Endothelial cell of umbilical vein (primary cell): ENCODE results near the gene NECTIN2. TPM values are rescaled to one million over a fixed set of nuclear protein-coding genes. Genes with fewer than 3 reads are reported as not detected.

Experiments used
- BruUV-seq: library from RNA; stranded (reverse); fragments of 400-500 nt; replicated peaks from 2 replicates; lab custom pipeline; 2021; lab: Mats Ljungman, UMichigan
- CTCF ChIA-PET: fragments of 300-600, 350-600 bp; sonication (Branson Sonifier 250); formaldehyde crosslinking; loops from one replicate; lab custom pipeline; 2021; ENCODE audit warnings: antibody characterized with exemption, inconsistent platforms; lab: Charles Lee
- POLR2A ChIA-PET: fragments of 300-600, 350-600 bp; sonication (Branson Sonifier 250); formaldehyde crosslinking; loops from one replicate; lab custom pipeline; 2021; ENCODE audit warnings: antibody characterized with exemption, inconsistent platforms; lab: Charles Lee
- DNase-seq: peaks from one replicate; pipeline ENCODE4 v3.0.0-alpha.2; 2011; ENCODE audit warnings: low read depth, low spot score
- FAIRE-seq: peaks from 2 replicates; lab custom pipeline; 2011; peaks lifted over from hg19 to GRCh38; lab: Jason Lieb, UNC
- H2AFZ ChIP-seq: 2 replicates; pipeline ENCODE4 v1.6.0; 2012; ENCODE audit warnings: low read depth, low read length, control low read depth, inconsistent platforms
- H3K27ac ChIP-seq: 2 replicates; pipeline ENCODE4 v1.5.1; 2011; ENCODE audit warnings: low read depth, mild to moderate bottlenecking, control low read depth, low read length, moderate library complexity; ENCODE audit not compliant: insufficient read depth
- H3K27me3 ChIP-seq, 2 experiments: 2 replicates each; pipeline versions ENCODE4 v1.6.0 to v1.6.1; 2011; ENCODE audit warnings: low read length in 2 of 2, mixed read lengths in 1 of 2; ENCODE audit not compliant: control insufficient read depth in 2 of 2, insufficient read depth in 2 of 2
- H3K36me3 ChIP-seq, 2 experiments: 2 replicates in 1 of 2; 3 replicates in 1 of 2; pipeline ENCODE4 v1.5.1; 2011; ENCODE audit warnings: low read length in 2 of 2, mild to moderate bottlenecking in 1 of 2, moderate library complexity in 1 of 2; ENCODE audit not compliant: control insufficient read depth in 2 of 2, insufficient read depth in 2 of 2; ENCODE audit errors: extremely low read depth in 1 of 2
- H3K4me1 ChIP-seq: 3 replicates; pipeline ENCODE4 v1.5.1; 2011; ENCODE audit warnings: mild to moderate bottlenecking, low read length; ENCODE audit not compliant: control insufficient read depth, insufficient read depth; ENCODE audit errors: extremely low read depth
- H3K4me2 ChIP-seq: 2 replicates; pipeline ENCODE4 v1.6.1; 2011; ENCODE audit warnings: low read length, control low read depth, mixed read lengths; ENCODE audit not compliant: insufficient read depth
- H3K4me3 ChIP-seq, 3 experiments: fragments of 200-600 bp in 1 of 3; sonication (generic), shearing (Covaris generic) in 1 of 3; replicated peaks in 1 of 3; 2 replicates each; pipeline ENCODE4 v1.5.1; 2011 to 2016; ENCODE audit warnings: control low read depth in 3 of 3, low read length in 3 of 3, mild to moderate bottlenecking in 2 of 3, inconsistent platforms in 1 of 3, low read depth in 1 of 3, moderate library complexity in 1 of 3; ENCODE audit not compliant: insufficient read depth in 1 of 3
- H3K79me2 ChIP-seq: 2 replicates; pipeline ENCODE4 v1.6.0; 2012; ENCODE audit warnings: low read length, inconsistent platforms; ENCODE audit not compliant: control insufficient read depth, insufficient read depth
- H3K9ac ChIP-seq: replicated peaks from 2 replicates; pipeline ENCODE3; 2011; ENCODE audit warnings: low read length, control low read depth; ENCODE audit not compliant: insufficient read depth; ENCODE audit errors: extremely low read depth
- H3K9me1 ChIP-seq: replicated peaks from 3 replicates; pipeline ENCODE4 v1.6.0; 2011; ENCODE audit warnings: mild to moderate bottlenecking, low read length; ENCODE audit not compliant: control insufficient read depth, insufficient read depth; ENCODE audit errors: extremely low read depth
- H3K9me3 ChIP-seq: replicated peaks from 2 replicates; pipeline ENCODE4 v1.5.1; 2012; ENCODE audit warnings: low read length, inconsistent platforms; ENCODE audit not compliant: control insufficient read depth, insufficient read depth
- H4K20me1 ChIP-seq: replicated peaks from 2 replicates; pipeline ENCODE3; 2011; ENCODE audit warnings: mild to moderate bottlenecking, low read length; ENCODE audit not compliant: control insufficient read depth, insufficient read depth; ENCODE audit errors: extremely low read depth
- EZH2 ChIP-seq: IDR thresholded peaks from 2 replicates; pipeline ENCODE4 v1.6.1; 2012; ENCODE audit warnings: borderline replicate concordance, low read depth, mild to moderate bottlenecking, moderate library complexity, low read length, inconsistent platforms; ENCODE audit not compliant: severe bottlenecking
- FOS ChIP-seq: IDR thresholded peaks from 2 replicates; pipeline ENCODE4 v1.6.1; 2011; ENCODE audit warnings: mild to moderate bottlenecking, low read length, moderate library complexity, borderline replicate concordance; ENCODE audit not compliant: insufficient read depth
- GATA2 ChIP-seq: IDR thresholded peaks from 2 replicates; pipeline ENCODE4 v1.7.0; 2011; ENCODE audit warnings: low read depth, mild to moderate bottlenecking, moderate library complexity, mixed read lengths, low read length; ENCODE audit not compliant: insufficient read length, insufficient read depth
- JUN ChIP-seq: IDR thresholded peaks from 2 replicates; pipeline ENCODE4 v1.6.1; 2011; ENCODE audit warnings: borderline replicate concordance, low read depth; ENCODE audit not compliant: insufficient read length, insufficient read depth
- MYC ChIP-seq: IDR thresholded peaks from one replicate; pipeline ENCODE4 v1.6.1; 2011; ENCODE audit warnings: mild to moderate bottlenecking, low read depth, low read length
- POLR2A ChIP-seq: IDR thresholded peaks from 2 replicates; pipeline ENCODE4 v1.6.1; 2012; ENCODE audit warnings: low read depth, mild to moderate bottlenecking, control low read depth, low read length
- POLR2AphosphoS5 ChIP-seq: IDR thresholded peaks from 2 replicates; pipeline ENCODE4 v1.6.1; 2012; ENCODE audit warnings: low read depth, mild to moderate bottlenecking, control low read depth, low read length, moderate library complexity; ENCODE audit not compliant: insufficient read depth
- dilution Hi-C: fragments of 300-500 bp; cut with MboI; formaldehyde crosslinking; loops from one replicate; pipeline ENCODE4 v1.15.0; 2019; ENCODE audit warnings: low sequenced_read_pairs; ENCODE audit not compliant: extremely low pct_ligation_motif_present
- intact Hi-C: fragments of 100-400 bp; cut with micrococcal nuclease; formaldehyde crosslinking; loops from one replicate; pipeline ENCODE4 v1.10.0; 2022
- polyA plus RNA-seq, 4 experiments: library from polyadenylated mRNA; depleted of rRNA in 3 of 4; stranded (reverse) in 3 of 4; unstranded in 1 of 4; fragments of >200 nt; gene quantifications; 2 replicates each; pipeline versions ENCODE4 v1.2.1 to v1.2.3, GENCODE V29; 2011 to 2012; ENCODE audit warnings: missing spikeins in 1 of 4
- total RNA-seq: library from RNA; stranded (reverse); gene quantifications from 2 replicates; pipeline ENCODE4 v1.2.3, GENCODE V29; 2021
- TF ChIP-seq, protein P1 (sequence below): IDR thresholded peaks from 2 replicates; pipeline ENCODE4 v1.6.1; 2011; ENCODE audit not compliant: insufficient read depth, insufficient read length
- TF ChIP-seq, protein P2 (sequence below), 2 donors: IDR thresholded peaks; 1 replicate in 1 of 2; 2 replicates in 1 of 2; pipeline ENCODE4 v1.5.1; 2011; ENCODE audit warnings: low read length in 2 of 2, mild to moderate bottlenecking in 2 of 2, moderate library complexity in 2 of 2, control low read depth in 1 of 2, inconsistent platforms in 1 of 2, low read depth in 1 of 2; ENCODE audit not compliant: insufficient read depth in 1 of 2; ENCODE audit errors: extremely low read depth in 1 of 2

NECTIN2 gene
- total and polyA plus RNA-seq, 2 donors (not counting 3 experiments of a cell fraction or from before 2014, with no cell fraction given), result 211 to 238 TPM

DNA sequence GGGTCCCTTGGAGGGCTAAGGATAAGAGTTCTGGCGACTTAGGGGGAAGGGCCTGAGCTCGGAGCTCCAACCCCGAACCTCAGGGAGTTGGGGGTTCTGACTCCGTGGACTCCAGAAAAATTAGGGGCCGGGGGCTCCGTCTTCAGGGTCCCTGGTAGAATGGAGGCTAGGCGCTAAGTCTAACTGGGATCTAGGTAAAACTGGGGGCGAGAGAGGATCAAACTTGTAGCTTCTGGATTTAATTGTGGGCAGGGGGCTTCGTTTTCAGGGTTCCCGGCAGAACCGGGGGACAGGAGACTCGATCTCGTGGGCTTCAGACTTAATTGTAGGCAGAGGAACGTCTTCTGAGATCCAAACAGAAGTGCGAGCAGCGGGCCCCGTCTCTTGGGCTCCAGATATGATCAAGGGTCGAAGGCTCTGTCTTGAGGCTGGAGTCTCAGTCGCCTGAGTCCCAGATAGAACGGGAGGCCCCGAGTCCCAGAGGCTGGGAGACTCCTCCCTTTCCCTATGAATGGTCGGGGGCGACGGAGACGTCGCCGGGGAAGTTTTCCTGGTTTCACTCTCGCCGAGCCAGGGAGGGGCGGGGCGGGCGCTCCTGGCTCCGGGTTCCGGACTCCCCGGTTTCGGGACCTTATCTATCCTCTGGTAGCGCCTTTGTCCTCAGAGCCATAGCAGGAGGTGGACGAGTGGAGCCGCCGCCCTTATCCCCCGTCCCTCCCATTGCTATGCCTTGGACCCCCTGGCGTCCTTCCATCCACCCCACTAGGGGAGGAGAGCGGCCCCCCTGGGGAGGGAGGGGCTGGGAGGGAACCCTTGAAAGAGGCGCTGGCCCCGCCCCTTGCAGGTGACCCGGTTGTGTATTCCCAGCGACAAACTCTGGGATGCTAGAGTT is 1.3 kb downstream of the NECTIN2 start:
- ChIA-PET CTCF (interaction anchor here (0.8 to 1.9 kb wide), 6 partner anchors 21 to 276 kb away, joined by 3 to 13 read pairs (median 6); no protein-coding TSS in a partner anchor), POLR2A (interaction anchor here (0.6 to 1.5 kb wide), 3 partner anchors 9 to 41 kb away, joined by 3 to 6 read pairs (median 3); no protein-coding TSS in a partner anchor)
- H3K4me2 ChIP-seq, result peak overlapping the region; percentile 96
- peaks cover 61% of the 10 kb centered on the region for H3K79me2 ChIP-seq
- H2AFZ ChIP-seq, result no peak overlapping the region
- H3K9me1 ChIP-seq, result no peaks in the 10 kb centered on the region
- dilution Hi-C loops (no loop called here), intact Hi-C loops (loop anchor here (1.0 to 5.0 kb wide), 6 partner anchors 9 to 260 kb away; partner anchors contain the start of gene CLPTM1)
- H3K9me3 ChIP-seq, result no peaks in the 10 kb centered on the region
- no peaks in the 10 kb centered on the region for H3K27me3 ChIP-seq
- FAIRE-seq (no peak), DNase-seq (peak; percentile 74)
- TF ChIP-seq POLR2AphosphoS5 (peak; percentile 66), GATA2 (no peak)
- peaks cover 38% of the 10 kb centered on the region for H3K4me1 ChIP-seq
- peaks cover 0 to 4% of the 10 kb centered on the region in 2 experiments for H3K36me3 ChIP-seq
- peak overlapping the region; percentile 96 for H3K9ac ChIP-seq
- no peaks in the 10 kb centered on the region for H4K20me1 ChIP-seq
- H3K27ac ChIP-seq, result peak overlapping the region; percentile 99
- H3K4me3 ChIP-seq, result peak overlapping the region; percentile 69 to 96 (median 83)
- TSS peak; percentile 87 for BruUV-seq

GRCh38 chr19:44848036-44848811 is 2.1 kb downstream of the NECTIN2 start:
- Histone ChIP-seq H3K36me3 (peaks cover 0 to 4% of the 10 kb centered on the region in 2 experiments), H3K4me3 (peak overlapping the region; percentile 69 to 96 (median 83)), H3K27me3 (no peaks in the 10 kb centered on the region), H2AFZ (no peak overlapping the region), H3K9me1 (no peaks in the 10 kb centered on the region), H3K4me2 (peak overlapping the region; percentile 96), H3K4me1 (peaks cover 38% of the 10 kb centered on the region), H3K9ac (peak overlapping the region; percentile 96), H3K79me2 (peaks cover 69% of the 10 kb centered on the region), H3K9me3 (no peaks in the 10 kb centered on the region), H4K20me1 (no peaks in the 10 kb centered on the region), H3K27ac (peak overlapping the region; percentile 99)
- no TSS peak for BruUV-seq
- CTCF ChIA-PET, result interaction anchor here (0.7 to 1.9 kb wide), 11 partner anchors 8 to 277 kb away, joined by 3 to 13 read pairs (median 4); partner anchors contain the start of gene APOE
- intact Hi-C loops (loop anchor here (1.0 to 5.0 kb wide), 5 partner anchors 8 to 261 kb away; no protein-coding TSS in a partner anchor), dilution Hi-C loops (no loop called here)
- POLR2A ChIA-PET, result interaction anchor here (0.6 to 1.5 kb wide), 3 partner anchors 8 to 42 kb away, joined by 3 to 6 read pairs (median 3); no protein-coding TSS in a partner anchor
- FAIRE-seq, result peak; percentile 96
- peak; percentile 82 for TF ChIP-seq POLR2A
- TF ChIP-seq, protein P1, sequence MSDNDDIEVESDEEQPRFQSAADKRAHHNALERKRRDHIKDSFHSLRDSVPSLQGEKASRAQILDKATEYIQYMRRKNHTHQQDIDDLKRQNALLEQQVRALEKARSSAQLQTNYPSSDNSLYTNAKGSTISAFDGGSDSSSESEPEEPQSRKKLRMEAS, result peak; percentile 29
- TF ChIP-seq, protein P2, sequence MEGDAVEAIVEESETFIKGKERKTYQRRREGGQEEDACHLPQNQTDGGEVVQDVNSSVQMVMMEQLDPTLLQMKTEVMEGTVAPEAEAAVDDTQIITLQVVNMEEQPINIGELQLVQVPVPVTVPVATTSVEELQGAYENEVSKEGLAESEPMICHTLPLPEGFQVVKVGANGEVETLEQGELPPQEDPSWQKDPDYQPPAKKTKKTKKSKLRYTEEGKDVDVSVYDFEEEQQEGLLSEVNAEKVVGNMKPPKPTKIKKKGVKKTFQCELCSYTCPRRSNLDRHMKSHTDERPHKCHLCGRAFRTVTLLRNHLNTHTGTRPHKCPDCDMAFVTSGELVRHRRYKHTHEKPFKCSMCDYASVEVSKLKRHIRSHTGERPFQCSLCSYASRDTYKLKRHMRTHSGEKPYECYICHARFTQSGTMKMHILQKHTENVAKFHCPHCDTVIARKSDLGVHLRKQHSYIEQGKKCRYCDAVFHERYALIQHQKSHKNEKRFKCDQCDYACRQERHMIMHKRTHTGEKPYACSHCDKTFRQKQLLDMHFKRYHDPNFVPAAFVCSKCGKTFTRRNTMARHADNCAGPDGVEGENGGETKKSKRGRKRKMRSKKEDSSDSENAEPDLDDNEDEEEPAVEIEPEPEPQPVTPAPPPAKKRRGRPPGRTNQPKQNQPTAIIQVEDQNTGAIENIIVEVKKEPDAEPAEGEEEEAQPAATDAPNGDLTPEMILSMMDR (IDR thresholded peaks at IDR 0.05; ENCODE audit: extremely low read depth in 1 of 2, insufficient read depth in 1 of 2, low read depth in 1 of 2, low read length in 2 of 2), result peak in 1 of 2 donors; percentile 4
- peak; percentile 86 for TF ChIP-seq GATA2
- TF ChIP-seq JUN, result peak; percentile 58
- no peak for TF ChIP-seq MYC
- peak; percentile 57 for TF ChIP-seq POLR2AphosphoS5
- TF ChIP-seq EZH2, result no peak
- TF ChIP-seq FOS, result peak; percentile 41
- DNase-seq, result peak; percentile 89
